ENCODE measurements around the gene NAB1. TPM values are rescaled to one million over a fixed set of nuclear protein-coding genes. Genes with fewer than 3 reads are reported as not detected.

NAB1 gene
- total RNA-seq, 1 experiment from 2014 or later = 36.9 TPM

GRCh38 chr2:190740449-190740848 lies 91.6 kb downstream of the NAB1 start:
- Histone ChIP-seq H3K23me2 (ENCODE audit: insufficient read length, low read depth, low read length, poor library complexity, severe bottlenecking) (no peaks in the 10 kb centered on the region), H3K9me3 (ENCODE audit: control insufficient read depth, low read depth, low read length) (no peaks in the 10 kb centered on the region), H2AFZ (ENCODE audit: low read length) (no peak overlapping the region), H3K79me1 (ENCODE audit: insufficient read depth, low read depth, low read length, poor library complexity, severe bottlenecking) (no peaks in the 10 kb centered on the region), H4K5ac (ENCODE audit: insufficient read length, low read depth, low read length) (no peak overlapping the region), H3K23ac (ENCODE audit: insufficient read length, low read depth, low read length) (no peak overlapping the region), H2BK12ac (ENCODE audit: insufficient read length, low read depth, low read length) (no peak overlapping the region), H3K56ac (ENCODE audit: insufficient read length, low read depth, low read length) (no peak overlapping the region), H3K14ac (ENCODE audit: insufficient read depth, low read length) (no peak overlapping the region), H2BK15ac (ENCODE audit: low read depth, low read length) (no peak overlapping the region), H3K27ac (ENCODE audit: insufficient read length, low read depth, low read length) (no peak overlapping the region), H3K27me3 (ENCODE audit: insufficient read depth, low read length) (no peaks in the 10 kb centered on the region), H3T11ph (ENCODE audit: low read length) (no peak overlapping the region), H3K4ac (ENCODE audit: low read depth, low read length) (no peak overlapping the region), H2BK120ac (ENCODE audit: low read depth, low read length, poor library complexity, severe bottlenecking) (no peak overlapping the region), H4K91ac (ENCODE audit: insufficient read length, low read depth, low read length) (no peak overlapping the region), H4K20me1 (ENCODE audit: control insufficient read depth, insufficient read depth, insufficient read length) (no peaks in the 10 kb centered on the region), H3K79me2 (ENCODE audit: insufficient read depth, low read length) (no peaks in the 10 kb centered on the region), H2AK5ac (ENCODE audit: insufficient read length, low read length) (no peak overlapping the region), H3K4me1 (ENCODE audit: insufficient read depth, low read length) (no peaks in the 10 kb centered on the region), H3K9ac (ENCODE audit: extremely low read depth, insufficient read length, low read length) (no peak overlapping the region), H2BK20ac (ENCODE audit: low read depth, low read length, poor library complexity, severe bottlenecking) (no peak overlapping the region), H4K8ac (replicated peaks; ENCODE audit: insufficient read length, low read depth, low read length) (no peak overlapping the region), H3K4me2 (ENCODE audit: insufficient read depth, insufficient read length, low read length) (no peak overlapping the region), H2BK5ac (ENCODE audit: insufficient read length, low read length) (no peak overlapping the region), H3K18ac (ENCODE audit: insufficient read length, low read depth, low read length) (no peak overlapping the region)
- no peak overlapping the region for H3K4me3 Mint-ChIP-seq
- TF ChIP-seq, protein P1, sequence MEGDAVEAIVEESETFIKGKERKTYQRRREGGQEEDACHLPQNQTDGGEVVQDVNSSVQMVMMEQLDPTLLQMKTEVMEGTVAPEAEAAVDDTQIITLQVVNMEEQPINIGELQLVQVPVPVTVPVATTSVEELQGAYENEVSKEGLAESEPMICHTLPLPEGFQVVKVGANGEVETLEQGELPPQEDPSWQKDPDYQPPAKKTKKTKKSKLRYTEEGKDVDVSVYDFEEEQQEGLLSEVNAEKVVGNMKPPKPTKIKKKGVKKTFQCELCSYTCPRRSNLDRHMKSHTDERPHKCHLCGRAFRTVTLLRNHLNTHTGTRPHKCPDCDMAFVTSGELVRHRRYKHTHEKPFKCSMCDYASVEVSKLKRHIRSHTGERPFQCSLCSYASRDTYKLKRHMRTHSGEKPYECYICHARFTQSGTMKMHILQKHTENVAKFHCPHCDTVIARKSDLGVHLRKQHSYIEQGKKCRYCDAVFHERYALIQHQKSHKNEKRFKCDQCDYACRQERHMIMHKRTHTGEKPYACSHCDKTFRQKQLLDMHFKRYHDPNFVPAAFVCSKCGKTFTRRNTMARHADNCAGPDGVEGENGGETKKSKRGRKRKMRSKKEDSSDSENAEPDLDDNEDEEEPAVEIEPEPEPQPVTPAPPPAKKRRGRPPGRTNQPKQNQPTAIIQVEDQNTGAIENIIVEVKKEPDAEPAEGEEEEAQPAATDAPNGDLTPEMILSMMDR (conservative IDR thresholded peaks at IDR 0.05) = no peak
- H3K27me3 Mint-ChIP-seq (ENCODE audit: low read depth) = peaks cover 1% of the 10 kb centered on the region; the same call in 1 of the 2 replicates
- H3K36me3 Mint-ChIP-seq (ENCODE audit: insufficient read depth in 1 of 3, low read depth in 3 of 3) = peaks cover 0 to 8% (median 3%) of the 10 kb centered on the region in 3 experiments; a peak in 3 of 7 replicates
- peaks cover 8 to 11% of the 10 kb centered on the region in 2 experiments; a peak in 3 of 5 replicates for H3K9me3 Mint-ChIP-seq
- no peaks in the 10 kb centered on the region for H3K4me1 Mint-ChIP-seq
- no peak overlapping the region for H3K27ac Mint-ChIP-seq
- no CpG with 5 or more reads among the region's 2 CpGs for WGBS (ENCODE audit: extremely low coverage, insufficient read length, low lambda C conversion rate)
- DNase-seq = no peak

Other genes with a start within 250 kb of the NAB1 start
- 2.9 and 4.0 TPM in 2 replicates for gene MFSD6, start 240.7 kb upstream of the NAB1 start, total RNA-seq (2021)
- 5.3 and 6.6 TPM in 2 replicates for gene NEMP2, start 114.4 kb upstream of the NAB1 start, total RNA-seq (2021)
- gene GLS, start 231.7 kb downstream of the NAB1 start, total RNA-seq (2021) = 69.3 and 70.6 TPM in 2 replicates